ENCODE measurements around the gene CA6. TPM values are rescaled to one million over a fixed set of nuclear protein-coding genes. Genes with fewer than 3 reads are reported as not detected.

Gene CA6
- total RNA-seq, 2 experiments from 2014 or later = not detected

- POLR2A ChIA-PET = interaction anchor here (0.9 kb wide), 2 partner anchors 10 to 177 kb away, joined by 3 read pairs; no protein-coding TSS in a partner anchor
- no peaks in the 10 kb centered on the region for H3K9me3 ChIP-seq (ENCODE audit: low read length)
- H2AFZ ChIP-seq (ENCODE audit: low read length) = no peak overlapping the region
- no peaks in the 10 kb centered on the region for H3K4me1 ChIP-seq (ENCODE audit: insufficient read depth, low read length, poor library complexity, severe bottlenecking)
- H4K20me1 ChIP-seq (ENCODE audit: insufficient read depth, low read length) = no peaks in the 10 kb centered on the region
- BruUV-seq (replicated peaks) = no TSS peak
- H3K79me2 ChIP-seq (ENCODE audit: insufficient read depth, low read depth, low read length) = no peaks in the 10 kb centered on the region
- no peak overlapping the region for H3K4me3 ChIP-seq (ENCODE audit: low read depth, low read length, poor library complexity, severe bottlenecking)
- H3K27ac ChIP-seq (ENCODE audit: low read depth, low read length, poor library complexity, severe bottlenecking) = no peak overlapping the region
- no peak for TF ChIP-seq CTCF (conservative IDR thresholded peaks at IDR 0.05; ENCODE audit: low read length)
- TF ChIP-seq EZH2phosphoT487 (IDR thresholded peaks at IDR 0.05; ENCODE audit: borderline replicate concordance, low read depth, low read length) = no peak
- CTCF ChIA-PET (ENCODE audit: unreplicated experiment) = no interaction called here
- no peaks in the 10 kb centered on the region for H3K9me2 ChIP-seq (ENCODE audit: insufficient read depth, low read length)
- H3K4me2 ChIP-seq (ENCODE audit: low read length) = no peak overlapping the region
- no peaks in the 10 kb centered on the region for H3K36me3 ChIP-seq (ENCODE audit: insufficient read depth, low read length)
- DNase-seq (ENCODE audit: low spot score) = no peak
- intact Hi-C loops (cut with micrococcal nuclease; ENCODE audit: unreplicated experiment) = no loop called here
These were observed 20.3 kb upstream of the CA6 start for GRCh38 chr1:8925406-8925805.

- POLR2A ChIA-PET = interaction anchor here (0.9 kb wide), 1 partner anchor 10 kb away, joined by 3 read pairs; no protein-coding TSS in a partner anchor
- no peak overlapping the region for H3K27ac ChIP-seq (ENCODE audit: low read depth, low read length, poor library complexity, severe bottlenecking)
- no peaks in the 10 kb centered on the region for H3K36me3 ChIP-seq (ENCODE audit: insufficient read depth, low read length)
- no peaks in the 10 kb centered on the region for H3K79me2 ChIP-seq (ENCODE audit: insufficient read depth, low read depth, low read length)
- no peaks in the 10 kb centered on the region for H4K20me1 ChIP-seq (ENCODE audit: insufficient read depth, low read length)
- no TSS peak for BruUV-seq (replicated peaks)
- intact Hi-C loops (cut with micrococcal nuclease; ENCODE audit: unreplicated experiment) = no loop called here
- no peaks in the 10 kb centered on the region for H3K9me2 ChIP-seq (ENCODE audit: insufficient read depth, low read length)
- DNase-seq (ENCODE audit: low spot score) = no peak
- H2AFZ ChIP-seq (ENCODE audit: low read length) = no peak overlapping the region
- H3K9me3 ChIP-seq (ENCODE audit: low read length) = no peaks in the 10 kb centered on the region
- TF ChIP-seq EZH2phosphoT487 (IDR thresholded peaks at IDR 0.05; ENCODE audit: borderline replicate concordance, low read depth, low read length) (no peak), CTCF (conservative IDR thresholded peaks at IDR 0.05; ENCODE audit: low read length) (no peak)
- no peak overlapping the region for H3K4me2 ChIP-seq (ENCODE audit: low read length)
- H3K4me1 ChIP-seq (ENCODE audit: insufficient read depth, low read length, poor library complexity, severe bottlenecking) = no peaks in the 10 kb centered on the region
- CTCF ChIA-PET (ENCODE audit: unreplicated experiment) = no interaction called here
- H3K4me3 ChIP-seq (ENCODE audit: low read depth, low read length, poor library complexity, severe bottlenecking) = no peak overlapping the region
These were observed 19.7 kb upstream of the CA6 start for GRCh38 chr1:8925960-8926359.

GRCh38 chr1:8926707-8927694 is 18.7 kb upstream of the CA6 start:
- ChIA-PET CTCF (ENCODE audit: unreplicated experiment) (no interaction called here), POLR2A (interaction anchor here (0.6 kb wide), 2 partner anchors 11 to 154 kb away, joined by 4 to 6 read pairs; no protein-coding TSS in a partner anchor)
- Histone ChIP-seq H3K4me1 (ENCODE audit: insufficient read depth, low read length, poor library complexity, severe bottlenecking) (no peaks in the 10 kb centered on the region), H3K27ac (ENCODE audit: low read depth, low read length, poor library complexity, severe bottlenecking) (no peak overlapping the region), H3K4me2 (ENCODE audit: low read length) (no peak overlapping the region), H3K36me3 (ENCODE audit: insufficient read depth, low read length) (no peaks in the 10 kb centered on the region), H3K4me3 (ENCODE audit: low read depth, low read length, poor library complexity, severe bottlenecking) (no peak overlapping the region), H3K9me2 (ENCODE audit: insufficient read depth, low read length) (no peaks in the 10 kb centered on the region), H3K79me2 (ENCODE audit: insufficient read depth, low read depth, low read length) (no peaks in the 10 kb centered on the region), H2AFZ (ENCODE audit: low read length) (no peak overlapping the region), H3K9me3 (ENCODE audit: low read length) (no peaks in the 10 kb centered on the region), H4K20me1 (ENCODE audit: insufficient read depth, low read length) (no peaks in the 10 kb centered on the region)
- intact Hi-C loops (cut with micrococcal nuclease; ENCODE audit: unreplicated experiment) = no loop called here
- no peak for DNase-seq (ENCODE audit: low spot score)
- no TSS peak for BruUV-seq (replicated peaks)
- TF ChIP-seq EZH2phosphoT487 (IDR thresholded peaks at IDR 0.05; ENCODE audit: borderline replicate concordance, low read depth, low read length) (no peak), CTCF (conservative IDR thresholded peaks at IDR 0.05; ENCODE audit: low read length) (no peak)
